ENCODE data around the gene NUDCD3.

Gene NUDCD3

GRCh38 chr7:44348300-44348699 is 142.2 kb downstream of the NUDCD3 start:
- DNase-seq (ENCODE audit: insufficient read length, low spot score) = no peak
- no peak for FAIRE-seq
- TF ChIP-seq CTCF (IDR thresholded peaks at IDR 0.05; ENCODE audit: insufficient read depth, missing control alignments) = peak; percentile 12

DNA sequence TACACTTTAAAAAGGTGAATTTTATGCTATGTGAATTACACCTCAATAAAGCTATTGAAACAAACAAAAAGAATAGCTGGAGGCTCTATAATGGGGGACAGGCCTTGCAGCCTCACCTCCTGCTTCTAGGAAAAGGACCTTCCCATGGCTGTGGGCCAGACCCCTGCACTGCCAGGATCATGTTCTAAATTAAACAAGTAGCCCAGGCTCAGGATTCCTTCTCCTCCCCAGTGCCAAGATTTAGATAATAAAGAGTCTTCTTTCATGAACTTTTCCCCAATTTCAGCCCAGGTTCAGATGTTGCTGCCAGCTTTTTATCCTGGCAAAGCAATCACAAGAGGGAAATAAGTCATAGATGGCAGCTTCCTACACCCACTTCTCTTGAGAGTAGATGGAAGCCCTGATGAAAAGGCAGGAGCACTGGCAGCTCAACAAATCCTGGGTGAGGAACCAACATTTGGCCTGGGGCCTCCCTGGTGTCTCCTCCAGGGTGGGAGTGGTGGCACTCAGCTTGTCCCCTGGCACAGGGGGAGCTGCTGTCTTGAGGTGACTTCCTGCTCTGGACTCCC is 142.8 kb downstream of the NUDCD3 start:
- FAIRE-seq = no peak
- no peak for DNase-seq (ENCODE audit: insufficient read length, low spot score)
- no peak for TF ChIP-seq CTCF (IDR thresholded peaks at IDR 0.05; ENCODE audit: insufficient read depth, missing control alignments)

- no peak for FAIRE-seq
- TF ChIP-seq CTCF (IDR thresholded peaks at IDR 0.05; ENCODE audit: insufficient read depth, missing control alignments) = no peak
- no peak for DNase-seq (ENCODE audit: insufficient read length, low spot score)
These were observed 144.4 kb downstream of the NUDCD3 start for GRCh38 chr7:44346063-44346462.

DNA sequence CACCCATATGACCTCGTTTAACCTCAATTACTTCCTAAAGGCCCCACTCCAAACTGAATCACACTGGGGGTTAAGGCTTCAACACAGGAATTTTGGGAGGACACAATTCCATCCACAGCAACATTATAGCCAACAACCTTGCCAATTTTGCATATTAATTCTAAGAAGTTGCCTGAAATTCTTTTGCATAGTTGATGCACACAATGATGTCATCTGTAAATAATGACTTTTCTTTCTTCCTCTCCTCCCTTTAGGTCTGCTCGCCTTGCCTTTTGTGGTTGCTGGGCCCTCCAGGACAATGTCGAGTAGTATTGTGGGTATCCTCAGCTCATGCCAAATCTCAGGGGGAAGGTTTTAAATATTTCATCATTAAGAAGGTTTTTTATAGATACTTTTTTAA is 149.1 kb downstream of the NUDCD3 start:
- DNase-seq (ENCODE audit: insufficient read length, low spot score) = no peak
- no peak for FAIRE-seq
- TF ChIP-seq CTCF (IDR thresholded peaks at IDR 0.05; ENCODE audit: insufficient read depth, missing control alignments) = no peak

GRCh38 chr7:44338600-44338999 is 151.9 kb downstream of the NUDCD3 start:
- no peak for TF ChIP-seq CTCF (IDR thresholded peaks at IDR 0.05; ENCODE audit: insufficient read depth, missing control alignments)
- DNase-seq (ENCODE audit: insufficient read length, low spot score) (no peak), FAIRE-seq (no peak)

DNA sequence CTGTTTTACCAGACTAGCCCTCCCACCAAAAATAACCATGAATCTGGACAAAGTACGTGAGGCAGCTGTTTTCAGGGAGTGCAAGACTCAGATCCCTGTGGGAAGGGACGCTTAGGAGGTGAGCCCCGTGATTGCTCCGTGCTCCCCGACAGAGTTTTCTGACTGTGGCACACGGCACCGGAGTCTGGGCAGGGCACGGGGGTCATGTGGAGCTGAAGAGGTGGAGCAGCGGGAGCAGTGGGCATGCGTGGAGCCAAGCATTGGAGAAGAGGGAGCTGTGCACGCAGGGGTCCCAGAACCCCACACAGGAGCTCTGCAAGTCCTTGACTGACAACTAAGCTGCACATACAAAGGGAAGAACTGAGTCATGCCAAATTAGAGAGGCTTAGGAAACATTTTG is 154.0 kb downstream of the NUDCD3 start:
- no peak for DNase-seq (ENCODE audit: insufficient read length, low spot score)
- no peak for FAIRE-seq
- TF ChIP-seq CTCF (IDR thresholded peaks at IDR 0.05; ENCODE audit: insufficient read depth, missing control alignments) = no peak

DNA sequence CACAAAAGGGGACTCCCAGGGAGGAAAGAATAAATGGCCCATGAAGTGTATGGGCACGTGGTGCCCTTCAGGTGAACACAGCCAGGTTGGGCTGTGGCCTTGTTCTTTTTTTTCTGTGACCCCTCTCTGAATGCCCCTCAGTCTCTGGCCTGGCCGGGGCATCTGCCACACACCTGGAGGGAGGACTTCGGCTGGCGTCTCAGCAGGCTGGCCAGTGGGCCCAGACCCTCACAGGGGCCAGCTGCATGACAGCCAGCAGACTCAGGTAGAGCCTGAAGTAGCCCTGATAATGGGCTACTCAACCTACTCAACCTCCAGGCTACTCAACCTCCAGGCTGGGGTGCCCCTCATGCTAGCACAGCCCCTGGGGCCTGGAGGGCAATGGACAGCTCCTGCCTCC is 155.3 kb downstream of the NUDCD3 start:
- FAIRE-seq (no peak), DNase-seq (ENCODE audit: insufficient read length, low spot score) (no peak)
- TF ChIP-seq CTCF (IDR thresholded peaks at IDR 0.05; ENCODE audit: insufficient read depth, missing control alignments) = no peak

Measured in D721Med (cell line).